HepG2 (cell line): ENCODE results near the gene SGSH. TPM values are rescaled to one million over a fixed set of nuclear protein-coding genes. Genes with fewer than 3 reads are reported as not detected.
A peak's percentile ranks its signal among the peaks of the same experiment; 100 is the strongest.

Experiments used
- CEBPG ChIP-seq: IDR thresholded peaks from 2 replicates; pipeline ENCODE4 v1.6.1; 2016
- GABPB1 ChIP-seq: IDR thresholded peaks from 2 replicates; pipeline ENCODE4 v1.6.1; 2016; ENCODE audit warnings: mild to moderate bottlenecking, missing genetic modification reagents, moderate library complexity, missing compliant biosample characterization
- GFI1 ChIP-seq: sonication (generic); formaldehyde crosslinking; IDR thresholded peaks from 2 replicates; pipeline ENCODE4 v1.5.0; 2020; ENCODE audit warnings: missing genetic modification reagents, mild to moderate bottlenecking, borderline replicate concordance
- KLF12 ChIP-seq: sonication (generic); formaldehyde crosslinking; IDR thresholded peaks from 2 replicates; pipeline ENCODE4 v1.4.0; 2020; ENCODE audit warnings: missing genetic modification reagents, borderline replicate concordance
- MEIS1 ChIP-seq: sonication (generic); formaldehyde crosslinking; IDR thresholded peaks from 2 replicates; pipeline ENCODE4 v1.9.0; 2021; ENCODE audit warnings: mild to moderate bottlenecking, missing genetic modification reagents, moderate library complexity, borderline replicate concordance
- MYNN ChIP-seq: sonication (generic); formaldehyde crosslinking; IDR thresholded peaks from 2 replicates; pipeline ENCODE4 v1.4.0; 2020; ENCODE audit warnings: mild to moderate bottlenecking, low read depth, missing genetic modification reagents
- NFIB ChIP-seq: sonication (generic); formaldehyde crosslinking; IDR thresholded peaks from 2 replicates; pipeline ENCODE4 v1.9.0; 2021; ENCODE audit warnings: missing genetic modification reagents, mild to moderate bottlenecking, borderline replicate concordance
- NFRKB ChIP-seq: fragments of 450-650 bp; IDR thresholded peaks from 2 replicates; pipeline ENCODE4 v1.6.1; 2017
- ONECUT2 ChIP-seq: sonication (generic); formaldehyde crosslinking; IDR thresholded peaks from 2 replicates; pipeline ENCODE4 v1.4.0; 2020; ENCODE audit warnings: missing genetic modification reagents
- RBFOX2 ChIP-seq: fragments of 200-400 bp; formaldehyde crosslinking; IDR thresholded peaks from 2 replicates; pipeline ENCODE4 v1.6.1; 2017; ENCODE audit warnings: low read depth, mild to moderate bottlenecking, low read length
- RXRB ChIP-seq: IDR thresholded peaks from 2 replicates; pipeline ENCODE4 v1.6.1; 2016; ENCODE audit warnings: borderline replicate concordance, missing genetic modification reagents, missing compliant biosample characterization
- SKI ChIP-seq: fragments of 450-650 bp; IDR thresholded peaks from one replicate; pipeline ENCODE4 v1.6.1; 2018; ENCODE audit warnings: mild to moderate bottlenecking; ENCODE audit not compliant: partially characterized antibody
- WIZ ChIP-seq: sonication (generic); formaldehyde crosslinking; IDR thresholded peaks from 2 replicates; pipeline ENCODE4 v1.5.1; 2020; ENCODE audit warnings: mild to moderate bottlenecking, missing genetic modification reagents
- ZFP37 ChIP-seq: sonication (generic); formaldehyde crosslinking; IDR thresholded peaks from 2 replicates; pipeline ENCODE4 v1.4.0; 2020; ENCODE audit warnings: missing genetic modification reagents, borderline replicate concordance
- ZFY ChIP-seq: sonication (generic); formaldehyde crosslinking; IDR thresholded peaks from 2 replicates; pipeline ENCODE4 v1.4.0; 2020; ENCODE audit warnings: missing genetic modification reagents
- ZNF224 ChIP-seq: sonication (generic); formaldehyde crosslinking; IDR thresholded peaks from 2 replicates; pipeline ENCODE4 v1.5.0; 2020; ENCODE audit warnings: mild to moderate bottlenecking, missing genetic modification reagents
- ZNF343 ChIP-seq: sonication (generic); formaldehyde crosslinking; IDR thresholded peaks from 2 replicates; pipeline ENCODE4 v1.4.0; 2020; ENCODE audit warnings: mild to moderate bottlenecking, missing genetic modification reagents
- ZNF496 ChIP-seq: sonication (generic); formaldehyde crosslinking; IDR thresholded peaks from 2 replicates; pipeline ENCODE4 v1.8.1; 2023; ENCODE audit warnings: mild to moderate bottlenecking, moderate library complexity, missing genetic modification reagents; ENCODE audit not compliant: insufficient replicate concordance
- ZNF530 ChIP-seq: sonication (generic); formaldehyde crosslinking; IDR thresholded peaks from 2 replicates; pipeline ENCODE4 v1.5.0; 2020; ENCODE audit warnings: low read depth, mild to moderate bottlenecking, missing genetic modification reagents
- ZNF556 ChIP-seq: sonication (generic); formaldehyde crosslinking; IDR thresholded peaks from 2 replicates; pipeline ENCODE4 v1.4.0; 2020; ENCODE audit warnings: mild to moderate bottlenecking, missing genetic modification reagents, borderline replicate concordance
- ZNF577 ChIP-seq: sonication (generic); formaldehyde crosslinking; IDR thresholded peaks from 2 replicates; pipeline ENCODE4 v1.4.0; 2020; ENCODE audit warnings: mild to moderate bottlenecking, low read depth, missing genetic modification reagents, borderline replicate concordance
- ZNF747 ChIP-seq: sonication (generic); formaldehyde crosslinking; IDR thresholded peaks from 2 replicates; pipeline ENCODE4 v1.8.1; 2023; ENCODE audit warnings: missing genetic modification reagents, mild to moderate bottlenecking, borderline replicate concordance
- ZNF788 ChIP-seq: sonication (generic); formaldehyde crosslinking; IDR thresholded peaks from 2 replicates; pipeline ENCODE4 v1.5.0; 2020; ENCODE audit warnings: mild to moderate bottlenecking, missing genetic modification reagents, borderline replicate concordance
- ZSCAN21 ChIP-seq: sonication (generic); formaldehyde crosslinking; IDR thresholded peaks from 2 replicates; pipeline ENCODE4 v1.8.0; 2022; ENCODE audit warnings: mild to moderate bottlenecking, missing genetic modification reagents, moderate library complexity, borderline replicate concordance
- ZZZ3 ChIP-seq: sonication (generic); formaldehyde crosslinking; IDR thresholded peaks from 2 replicates; pipeline ENCODE4 v1.4.0; 2020; ENCODE audit warnings: missing genetic modification reagents, mild to moderate bottlenecking, borderline replicate concordance
- polyA plus RNA-seq, 8 experiments: library from polyadenylated mRNA; depleted of rRNA in 3 of 8; stranded (reverse) in 7 of 8; unstranded in 1 of 8; fragments of >200 nt; fragmentation: Illumina TruSeq in 4 of 8; extraction: Trizol in 4 of 8; gene quantifications; 2 replicates each; pipeline versions ENCODE4 v1.2.1 to v1.2.3, GENCODE V29; 2011 to 2016; ENCODE audit warnings: low read depth in 4 of 8, missing spikeins in 1 of 8, mixed read lengths in 1 of 8; ENCODE audit not compliant: insufficient read depth in 1 of 8
- total RNA-seq, 5 experiments: library from RNA; depleted of rRNA; stranded (reverse); fragments of >200 nt; fragmentation: Illumina TruSeq; extraction: Trizol; gene quantifications; 2 replicates each; pipeline ENCODE4 v1.2.3, GENCODE V29; 2016; ENCODE audit warnings: low read depth in 1 of 5
- TF ChIP-seq, protein P1 (sequence below): sonication (generic); formaldehyde crosslinking; IDR thresholded peaks from 2 replicates; pipeline ENCODE4 v1.8.1; 2022; ENCODE audit warnings: low read depth, mild to moderate bottlenecking, missing genetic modification reagents
- TF ChIP-seq, protein P2 (sequence below): sonication (generic); IDR thresholded peaks from 2 replicates; pipeline ENCODE4 v1.6.1; 2016; ENCODE audit warnings: low read depth, borderline replicate concordance
- TF ChIP-seq, protein P3 (sequence below): IDR thresholded peaks from 2 replicates; pipeline ENCODE4 v1.6.1; 2016; ENCODE audit warnings: low read depth

The SGSH gene
- total and polyA plus RNA-seq, 2 of the 13 experiments (the other 11 are each of a cell fraction or from before 2014, with no cell fraction given): 12.2 to 17.6 TPM

DNA sequence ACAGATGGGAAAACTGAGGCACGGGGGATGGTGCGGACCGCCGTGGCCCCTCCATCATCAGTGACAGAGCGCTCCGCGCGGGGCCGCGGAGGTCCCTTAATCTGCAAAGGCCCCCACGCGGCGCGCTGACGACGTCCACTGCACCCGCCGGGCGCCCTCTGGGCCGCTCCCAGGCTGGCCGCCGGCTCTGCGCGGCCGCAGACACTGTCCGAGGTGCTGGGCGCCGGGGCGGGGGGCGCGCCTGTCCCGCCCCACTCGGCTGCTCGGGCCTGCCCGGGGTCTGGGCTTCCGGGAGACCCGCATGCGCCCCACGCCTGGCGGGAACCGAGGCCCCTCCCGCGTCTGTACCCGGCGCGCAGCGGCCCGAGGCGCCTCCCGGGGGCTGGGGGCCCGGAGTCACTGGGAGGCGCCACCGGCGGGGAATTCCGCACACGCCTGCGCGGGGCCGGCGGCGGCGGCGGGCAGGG, 40.0 kb upstream of the SGSH start (continued):
- TF ChIP-seq GFI1: no peak; the same call in 1 of the 2 replicates
- TF ChIP-seq NFIB (CRISPR knock-in tag): no peak
- TF ChIP-seq, protein P1, sequence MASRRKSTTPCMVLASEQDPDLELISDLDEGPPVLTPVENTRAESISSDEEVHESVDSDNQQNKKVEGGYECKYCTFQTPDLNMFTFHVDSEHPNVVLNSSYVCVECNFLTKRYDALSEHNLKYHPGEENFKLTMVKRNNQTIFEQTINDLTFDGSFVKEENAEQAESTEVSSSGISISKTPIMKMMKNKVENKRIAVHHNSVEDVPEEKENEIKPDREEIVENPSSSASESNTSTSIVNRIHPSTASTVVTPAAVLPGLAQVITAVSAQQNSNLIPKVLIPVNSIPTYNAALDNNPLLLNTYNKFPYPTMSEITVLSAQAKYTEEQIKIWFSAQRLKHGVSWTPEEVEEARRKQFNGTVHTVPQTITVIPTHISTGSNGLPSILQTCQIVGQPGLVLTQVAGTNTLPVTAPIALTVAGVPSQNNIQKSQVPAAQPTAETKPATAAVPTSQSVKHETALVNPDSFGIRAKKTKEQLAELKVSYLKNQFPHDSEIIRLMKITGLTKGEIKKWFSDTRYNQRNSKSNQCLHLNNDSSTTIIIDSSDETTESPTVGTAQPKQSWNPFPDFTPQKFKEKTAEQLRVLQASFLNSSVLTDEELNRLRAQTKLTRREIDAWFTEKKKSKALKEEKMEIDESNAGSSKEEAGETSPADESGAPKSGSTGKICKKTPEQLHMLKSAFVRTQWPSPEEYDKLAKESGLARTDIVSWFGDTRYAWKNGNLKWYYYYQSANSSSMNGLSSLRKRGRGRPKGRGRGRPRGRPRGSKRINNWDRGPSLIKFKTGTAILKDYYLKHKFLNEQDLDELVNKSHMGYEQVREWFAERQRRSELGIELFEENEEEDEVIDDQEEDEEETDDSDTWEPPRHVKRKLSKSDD: no peak
- peak; percentile 64; the same call in 1 of the 2 replicates for TF ChIP-seq RBFOX2
- TF ChIP-seq, protein P2, sequence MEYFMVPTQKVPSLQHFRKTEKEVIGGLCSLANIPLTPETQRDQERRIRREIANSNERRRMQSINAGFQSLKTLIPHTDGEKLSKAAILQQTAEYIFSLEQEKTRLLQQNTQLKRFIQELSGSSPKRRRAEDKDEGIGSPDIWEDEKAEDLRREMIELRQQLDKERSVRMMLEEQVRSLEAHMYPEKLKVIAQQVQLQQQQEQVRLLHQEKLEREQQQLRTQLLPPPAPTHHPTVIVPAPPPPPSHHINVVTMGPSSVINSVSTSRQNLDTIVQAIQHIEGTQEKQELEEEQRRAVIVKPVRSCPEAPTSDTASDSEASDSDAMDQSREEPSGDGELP: no peak
- no peak for TF ChIP-seq ZNF747 (CRISPR knock-in tag)
- no peak for TF ChIP-seq ZSCAN21 (CRISPR knock-in tag)
- no peak for TF ChIP-seq CEBPG
- no peak for TF ChIP-seq ZNF556 (CRISPR knock-in tag)
- TF ChIP-seq ZFY (CRISPR knock-in tag): peak; percentile 70; the same call in 1 of the 2 replicates
- no peak for TF ChIP-seq MYNN (CRISPR knock-in tag)
- no peak for TF ChIP-seq ZNF577 (CRISPR knock-in tag)
- TF ChIP-seq ZNF343: 0 out of 2 replicates have a peak, but pooled peaks have one; percentile 66
- no peak for TF ChIP-seq ZNF530 (CRISPR knock-in tag)
- no peak for TF ChIP-seq NFRKB
- TF ChIP-seq ZFP37 (CRISPR knock-in tag): no peak
- peak; percentile 98 for TF ChIP-seq SKI
- no peak for TF ChIP-seq ZNF224 (CRISPR knock-in tag)
- TF ChIP-seq WIZ: no peak
- TF ChIP-seq ONECUT2 (CRISPR knock-in tag): no peak
- TF ChIP-seq ZZZ3 (CRISPR knock-in tag): no peak
- TF ChIP-seq ZNF496 (CRISPR knock-in tag): no peak
- TF ChIP-seq RXRB: no peak
- TF ChIP-seq, protein P3, sequence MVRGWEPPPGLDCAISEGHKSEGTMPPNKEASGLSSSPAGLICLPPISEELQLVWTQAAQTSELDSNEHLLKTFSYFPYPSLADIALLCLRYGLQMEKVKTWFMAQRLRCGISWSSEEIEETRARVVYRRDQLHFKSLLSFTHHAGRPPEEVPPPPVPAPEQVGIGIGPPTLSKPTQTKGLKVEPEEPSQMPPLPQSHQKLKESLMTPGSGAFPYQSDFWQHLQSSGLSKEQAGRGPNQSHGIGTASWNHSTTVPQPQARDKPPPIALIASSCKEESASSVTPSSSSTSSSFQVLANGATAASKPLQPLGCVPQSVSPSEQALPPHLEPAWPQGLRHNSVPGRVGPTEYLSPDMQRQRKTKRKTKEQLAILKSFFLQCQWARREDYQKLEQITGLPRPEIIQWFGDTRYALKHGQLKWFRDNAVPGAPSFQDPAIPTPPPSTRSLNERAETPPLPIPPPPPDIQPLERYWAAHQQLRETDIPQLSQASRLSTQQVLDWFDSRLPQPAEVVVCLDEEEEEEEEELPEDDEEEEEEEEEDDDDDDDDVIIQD (CRISPR knock-in tag): no peak
- no peak for TF ChIP-seq KLF12 (CRISPR knock-in tag)
- TF ChIP-seq MEIS1: no peak
- peak; percentile 65; the same call in 1 of the 2 replicates for TF ChIP-seq GABPB1 (CRISPR knock-in tag)
- TF ChIP-seq ZNF788 (CRISPR knock-in tag): no peak; the same call in 1 of the 2 replicates
